ENCODE measurements around the gene MDK. TPM values are rescaled to one million over a fixed set of nuclear protein-coding genes. Genes with fewer than 3 reads are reported as not detected.

The MDK gene
- total RNA-seq, 1 experiment from 2014 or later = 699 TPM

- Mint-ChIP-seq H3K4me3 (ENCODE audit: unreplicated experiment) (no peak overlapping the region), H3K4me1 (ENCODE audit: low read depth, unreplicated experiment) (no peaks in the 10 kb centered on the region), H3K36me3 (ENCODE audit: insufficient read depth, unreplicated experiment) (no peaks in the 10 kb centered on the region), H3K27me3 (ENCODE audit: insufficient read depth, unreplicated experiment) (no peaks in the 10 kb centered on the region), H3K27ac (ENCODE audit: unreplicated experiment) (no peak overlapping the region), H3K9me3 (ENCODE audit: unreplicated experiment) (no peaks in the 10 kb centered on the region)
- Histone ChIP-seq H3K36me3 (ENCODE audit: control insufficient read depth, insufficient read depth, low read length) (no peaks in the 10 kb centered on the region), H3K4me1 (peaks cover 10% of the 10 kb centered on the region), H3K9me3 (no peaks in the 10 kb centered on the region), H3K4me3 (ENCODE audit: low read depth, low read length) (no peak overlapping the region), H3K27me3 (replicated peaks; ENCODE audit: control insufficient read depth, insufficient read depth, low read length) (peaks cover 3% of the 10 kb centered on the region)
- POLR2A ChIA-PET = no interaction called here
- intact Hi-C loops (cut with micrococcal nuclease; ENCODE audit: unreplicated experiment) = no loop called here
- no TSS peak for BruUV-seq (replicated peaks)
- no peak for TF ChIP-seq CTCF (IDR thresholded peaks at IDR 0.05; ENCODE audit: insufficient read depth in 1 of 2, low read depth in 1 of 2, low read length in 1 of 2, severe bottlenecking in 1 of 2, unreplicated experiment in 1 of 2)
- CTCF ChIA-PET = no interaction called here
- no peak for DNase-seq
Observed at GRCh38 chr11:46337626-46338345, 43.7 kb upstream of the MDK start.

GRCh38 chr11:46338636-46338987 lies 42.9 kb upstream of the MDK start:
- CTCF ChIA-PET = no interaction called here
- peaks cover 2% of the 10 kb centered on the region for H3K4me1 Mint-ChIP-seq (ENCODE audit: low read depth, unreplicated experiment)
- DNase-seq = no peak
- H3K4me3 Mint-ChIP-seq (ENCODE audit: unreplicated experiment) = no peak overlapping the region
- intact Hi-C loops (cut with micrococcal nuclease; ENCODE audit: unreplicated experiment) = no loop called here
- H3K36me3 ChIP-seq (ENCODE audit: control insufficient read depth, insufficient read depth, low read length) = no peaks in the 10 kb centered on the region
- H3K4me1 ChIP-seq = peaks cover 10% of the 10 kb centered on the region
- H3K9me3 Mint-ChIP-seq (ENCODE audit: unreplicated experiment) = no peaks in the 10 kb centered on the region
- H3K27me3 Mint-ChIP-seq (ENCODE audit: insufficient read depth, unreplicated experiment) = no peaks in the 10 kb centered on the region
- no peak overlapping the region for H3K4me3 ChIP-seq (ENCODE audit: low read depth, low read length)
- no peak for TF ChIP-seq CTCF (IDR thresholded peaks at IDR 0.05; ENCODE audit: insufficient read depth in 1 of 2, low read depth in 1 of 2, low read length in 1 of 2, severe bottlenecking in 1 of 2, unreplicated experiment in 1 of 2)
- H3K27ac Mint-ChIP-seq (ENCODE audit: unreplicated experiment) = no peak overlapping the region
- POLR2A ChIA-PET = no interaction called here
- H3K9me3 ChIP-seq = no peaks in the 10 kb centered on the region
- H3K27me3 ChIP-seq (replicated peaks; ENCODE audit: control insufficient read depth, insufficient read depth, low read length) = peaks cover 2% of the 10 kb centered on the region
- no peaks in the 10 kb centered on the region for H3K36me3 Mint-ChIP-seq (ENCODE audit: insufficient read depth, unreplicated experiment)
- BruUV-seq (replicated peaks) = no TSS peak

- Mint-ChIP-seq H3K4me1 (ENCODE audit: low read depth, unreplicated experiment) (peaks cover 7% of the 10 kb centered on the region), H3K9me3 (ENCODE audit: unreplicated experiment) (no peaks in the 10 kb centered on the region), H3K4me3 (ENCODE audit: unreplicated experiment) (no peak overlapping the region), H3K27ac (ENCODE audit: unreplicated experiment) (no peak overlapping the region), H3K27me3 (ENCODE audit: insufficient read depth, unreplicated experiment) (no peaks in the 10 kb centered on the region), H3K36me3 (ENCODE audit: insufficient read depth, unreplicated experiment) (no peaks in the 10 kb centered on the region)
- DNase-seq = no peak
- POLR2A ChIA-PET = no interaction called here
- CTCF ChIA-PET = no interaction called here
- no peaks in the 10 kb centered on the region for H3K9me3 ChIP-seq
- peaks cover 10% of the 10 kb centered on the region for H3K4me1 ChIP-seq
- intact Hi-C loops (cut with micrococcal nuclease; ENCODE audit: unreplicated experiment) = no loop called here
- H3K4me3 ChIP-seq (ENCODE audit: low read depth, low read length) = no peak overlapping the region
- TF ChIP-seq CTCF (IDR thresholded peaks at IDR 0.05; ENCODE audit: insufficient read depth in 1 of 2, low read depth in 1 of 2, low read length in 1 of 2, severe bottlenecking in 1 of 2, unreplicated experiment in 1 of 2) = no peak
- H3K27me3 ChIP-seq (replicated peaks; ENCODE audit: control insufficient read depth, insufficient read depth, low read length) = no peaks in the 10 kb centered on the region; the same call in 1 of the 2 replicates
- no peaks in the 10 kb centered on the region for H3K36me3 ChIP-seq (ENCODE audit: control insufficient read depth, insufficient read depth, low read length)
- BruUV-seq (replicated peaks) = no TSS peak
Observed at GRCh38 chr11:46338988-46339666, 42.3 kb upstream of the MDK start.

All from Caco-2 (cell line).